Fibroblast of villous mesenchyme (primary cell): Measurements from ENCODE around the gene FAIM2. TPM values are rescaled to one million over a fixed set of nuclear protein-coding genes. Genes with fewer than 3 reads are reported as not detected.
"Not testable (repeated sequence)": the region's sequence is repeated elsewhere in the genome, so short reads cannot be mapped to it uniquely, and the experiment has no call there.

ENCODE experiments used
- DNase-seq: peaks from one replicate; pipeline ENCODE4 v3.0.0-alpha.2; 2010; ENCODE audit warnings: low read depth
- H3K4me3 ChIP-seq: 2 replicates; pipeline ENCODE4 v1.5.1; 2011; ENCODE audit warnings: low read depth, mild to moderate bottlenecking, low read length
- CTCF ChIP-seq: IDR thresholded peaks from 2 replicates; pipeline ENCODE4 v1.5.1; 2012; ENCODE audit warnings: low read depth, mild to moderate bottlenecking, low read length; ENCODE audit not compliant: insufficient read depth
- total RNA-seq: library from RNA; depleted of rRNA; stranded (reverse); fragments of >200 nt; gene quantifications from 2 replicates; pipeline ENCODE4 v1.2.3, GENCODE V29; 2012

Gene FAIM2
- total RNA-seq, 1 donor: 3.0 TPM

GRCh38 chr12:49881415-49882247, 22.1 kb downstream of the FAIM2 start:
- TF ChIP-seq CTCF: no peak

GRCh38 chr12:49880756-49881414, 22.8 kb downstream of the FAIM2 start:
- peak; percentile 13 for DNase-seq
- TF ChIP-seq CTCF: no peak
- no peak overlapping the region for H3K4me3 ChIP-seq

More at GRCh38 chr12:49881415-49882247, 22.1 kb downstream of the FAIM2 start:
- DNase-seq: no peak
- H3K4me3 ChIP-seq: no peak overlapping the region

- not testable (repeated sequence) for H3K4me3 ChIP-seq, DNase-seq
These were observed 24.6 kb downstream of the FAIM2 start for GRCh38 chr12:49879065-49879464.

- DNase-seq: no peak
- TF ChIP-seq CTCF: no peak
- no peak overlapping the region for H3K4me3 ChIP-seq
These were observed 25.7 kb downstream of the FAIM2 start for GRCh38 chr12:49878021-49878420.

GRCh38 chr12:49877066-49877465, 26.6 kb downstream of the FAIM2 start:
- no peak for TF ChIP-seq CTCF
- no peak overlapping the region for H3K4me3 ChIP-seq
- DNase-seq: no peak

- H3K4me3 ChIP-seq: no peak overlapping the region
- no peak for DNase-seq
- TF ChIP-seq CTCF: no peak
These were observed 27.6 kb downstream of the FAIM2 start for GRCh38 chr12:49876070-49876469.

GRCh38 chr12:49875115-49875720, 28.5 kb downstream of the FAIM2 start:
- no peak for DNase-seq
- H3K4me3 ChIP-seq: no peak overlapping the region
- TF ChIP-seq CTCF: no peak
